K562 (cell line): ENCODE data around the gene SLC2A10. TPM values are rescaled to one million over a fixed set of nuclear protein-coding genes. Genes with fewer than 3 reads are reported as not detected.

Experiments
- ETV1 ChIP-seq: fragments of 450-650 bp; conservative IDR thresholded peaks from 2 replicates; pipeline ENCODE4 v1.6.1; 2016; ENCODE audit warnings: missing genetic modification characterization, control low read depth, low read depth, missing compliant biosample characterization
- MAX ChIP-seq: sonication (generic); formaldehyde crosslinking; IDR thresholded peaks from 2 replicates; pipeline ENCODE4 v1.9.0; 2022; ENCODE audit warnings: mild to moderate bottlenecking, missing genetic modification reagents
- MITF ChIP-seq: IDR thresholded peaks from 2 replicates; pipeline ENCODE4 v1.6.1; 2014; ENCODE audit warnings: antibody characterized with exemption
- NONO ChIP-seq, 2 experiments: fragments of 200-400 bp in 1 of 2; fragments of 450-650 bp in 1 of 2; formaldehyde crosslinking in 1 of 2; IDR thresholded peaks; 2 replicates each; pipeline ENCODE4 v1.6.1; 2017; ENCODE audit warnings: low read depth in 2 of 2, mild to moderate bottlenecking in 2 of 2, moderate library complexity in 2 of 2, low read length in 1 of 2
- PBX2 ChIP-seq, 2 experiments: IDR thresholded peaks in 1 of 2; conservative IDR thresholded peaks in 1 of 2; 2 replicates each; pipeline ENCODE4 v1.6.1; 2016; ENCODE audit warnings: low read depth in 2 of 2, mild to moderate bottlenecking in 1 of 2, missing compliant biosample characterization in 1 of 2, missing genetic modification characterization in 1 of 2, moderate library complexity in 1 of 2
- REST ChIP-seq, 2 experiments: fragments of 450-650 bp; formaldehyde crosslinking in 1 of 2; IDR thresholded peaks; 2 replicates each; pipeline versions ENCODE4 v1.4.0 to v1.6.1; 2014 to 2020; ENCODE audit warnings: mild to moderate bottlenecking in 2 of 2, borderline replicate concordance in 1 of 2, low read depth in 1 of 2
- ZNF507 ChIP-seq: conservative IDR thresholded peaks from 2 replicates; pipeline ENCODE4 v1.6.1; 2017; ENCODE audit warnings: missing genetic modification characterization, missing compliant biosample characterization
- polyA plus RNA-seq, 8 experiments: library from polyadenylated mRNA; depleted of rRNA in 4 of 8; stranded (reverse) in 5 of 8; unstranded in 3 of 8; fragments of >200 nt; fragmentation: Nextera tagmentation in 2 of 8; fragmentation: Illumina TruSeq in 1 of 8; extraction: Ambion mirVana in 2 of 8; extraction: Trizol in 1 of 8; gene quantifications; 2 replicates each; pipeline versions ENCODE4 v1.2.1 to v1.2.3, GENCODE V29; 2011 to 2014; ENCODE audit warnings: inconsistent platforms in 1 of 8, missing spikeins in 1 of 8
- total RNA-seq, 7 experiments: library from RNA; depleted of rRNA in 6 of 7; stranded (reverse); fragments of >200 nt in 6 of 7; fragmentation: Illumina TruSeq in 2 of 7; extraction: Trizol in 2 of 7; gene quantifications; 2 replicates each; pipeline versions ENCODE4 v1.2.1 to v1.2.3, GENCODE V29; 2011 to 2021; ENCODE audit warnings: low replicate concordance in 1 of 7

Gene SLC2A10
- total and polyA plus RNA-seq, 9 of the 15 experiments (the other 6 are each of a cell fraction or from before 2014, with no cell fraction given): 0.01 to 1.8 (median 0.10) TPM

GRCh38 chr20:46689082-46689753 lies 20.2 kb upstream of the SLC2A10 start, which contains the start of gene TP53RK (continued):
- TF ChIP-seq REST (IDR thresholded peaks at IDR 0.05; ENCODE audit: borderline replicate concordance) (no peak), REST (CRISPR knock-in tag; IDR thresholded peaks at IDR 0.05; ENCODE audit: low read depth) (peak; percentile 71), MITF (no peak), ETV1 (tag) (peak; percentile 62), PBX2 (CRISPR knock-in tag; IDR thresholded peaks at IDR 0.05; ENCODE audit: low read depth) (no peak), PBX2 (tag; conservative IDR thresholded peaks at IDR 0.05; ENCODE audit: low read depth) (no peak), ZNF507 (tag) (no peak), MAX (CRISPR knock-in tag) (peak; percentile 49; the same call in 1 of the 2 replicates), NONO (IDR thresholded peaks at IDR 0.05; ENCODE audit: low read depth in 2 of 2, low read length in 1 of 2) (peak in 1 of 2 experiments; percentile 93; a peak in 2 of 4 replicates)
